CD4-positive, alpha-beta T cell treated with Interleukin-6 at 100 ng/mL for 8 hours (primary cell): ENCODE data around the gene SKAP2.

Experiments
- DNase-seq: peaks from one replicate; pipeline ENCODE4 v3.0.0-alpha.2; 2020; ENCODE audit warnings: mixed read lengths, low spot score

The SKAP2 gene

DNA sequence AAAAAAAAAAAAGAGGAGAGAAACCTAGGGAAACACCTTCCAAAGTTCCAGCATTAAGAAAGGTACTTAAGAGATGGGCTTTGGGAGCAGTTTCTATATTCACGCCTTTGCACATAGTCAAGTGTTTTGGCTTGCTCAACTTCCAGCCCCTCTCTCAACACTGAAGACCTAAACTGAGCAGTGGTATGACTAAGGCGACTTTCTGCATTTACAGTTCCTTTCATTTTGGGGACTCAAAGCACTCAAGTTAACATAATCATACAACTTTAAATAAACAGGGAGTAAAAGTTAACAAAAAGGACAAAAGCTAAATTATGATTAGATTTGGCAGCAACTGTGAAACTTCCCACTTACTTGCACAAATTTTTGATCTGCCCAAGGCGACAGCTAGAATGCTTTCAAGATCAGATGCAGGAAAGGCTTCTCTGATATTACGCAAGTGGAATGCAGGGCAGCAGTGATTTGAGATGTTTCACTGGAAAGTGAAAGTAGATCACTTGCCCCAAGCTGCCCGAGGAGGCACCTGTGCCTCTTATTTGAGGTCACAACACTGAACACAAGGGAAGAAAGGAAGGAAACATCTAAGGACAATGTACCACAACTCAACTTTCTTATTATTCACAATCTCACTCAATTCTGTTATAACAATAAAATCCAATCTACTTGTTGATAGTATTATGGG, 199.5 kb downstream of the SKAP2 start:
- peak; percentile 51 for DNase-seq

DNA sequence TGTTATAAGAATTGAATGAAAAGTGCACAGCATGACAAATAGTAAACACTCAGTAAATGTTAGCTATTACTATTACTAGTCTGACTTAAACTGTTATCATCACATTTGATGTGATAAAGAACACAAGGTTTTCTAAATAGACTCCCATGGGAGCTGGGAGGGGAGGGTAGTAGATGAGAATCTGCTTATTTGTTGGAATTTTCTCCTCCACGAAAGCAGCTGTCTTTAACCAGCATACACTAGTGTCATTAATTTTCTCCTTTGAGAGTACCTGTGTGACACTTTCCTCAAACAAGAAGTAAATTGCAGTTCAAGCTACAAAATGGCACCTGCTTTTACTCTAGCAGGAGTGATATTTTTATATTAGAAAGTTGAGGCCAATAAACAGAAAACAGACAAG, 200.1 kb downstream of the SKAP2 start:
- DNase-seq, result no peak

DNA sequence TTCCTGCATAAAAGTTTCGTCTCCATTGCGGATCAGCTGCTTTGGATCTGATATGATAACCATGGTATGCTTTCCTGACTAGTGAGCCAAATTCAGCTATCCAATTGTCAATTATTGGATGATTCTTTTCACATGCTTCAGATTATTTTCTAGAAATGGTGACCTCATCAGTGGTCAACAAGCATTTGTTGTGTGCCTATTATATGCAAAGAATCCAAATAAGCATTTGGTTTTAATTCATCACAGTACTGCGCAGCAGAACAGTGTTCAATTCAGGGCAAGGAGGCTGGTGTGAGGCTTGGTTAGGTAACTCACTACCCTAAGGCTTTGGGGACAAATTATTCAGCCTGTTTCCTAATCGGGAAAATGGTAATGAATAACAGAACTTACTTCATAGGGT, 200.5 kb downstream of the SKAP2 start:
- DNase-seq, result no peak

DNA sequence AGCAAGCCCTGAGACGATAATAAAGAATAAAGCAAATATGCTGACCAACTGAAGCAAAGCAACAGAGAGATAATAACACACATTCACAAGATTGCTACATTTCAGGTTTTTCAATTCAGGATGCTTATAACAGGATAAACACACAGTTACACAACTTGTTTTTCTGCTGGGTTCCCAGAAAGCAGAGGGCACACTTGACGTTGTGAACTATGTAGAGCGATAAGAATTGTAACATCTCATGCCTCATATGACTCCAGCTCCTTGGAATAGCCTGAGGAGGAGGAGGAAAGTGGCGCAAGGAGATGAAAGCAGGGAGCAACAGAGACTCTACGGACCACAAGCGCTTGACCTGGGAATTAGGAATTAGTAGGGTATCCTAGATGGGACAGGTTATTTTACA, 201.7 kb downstream of the SKAP2 start:
- no peak for DNase-seq

DNA sequence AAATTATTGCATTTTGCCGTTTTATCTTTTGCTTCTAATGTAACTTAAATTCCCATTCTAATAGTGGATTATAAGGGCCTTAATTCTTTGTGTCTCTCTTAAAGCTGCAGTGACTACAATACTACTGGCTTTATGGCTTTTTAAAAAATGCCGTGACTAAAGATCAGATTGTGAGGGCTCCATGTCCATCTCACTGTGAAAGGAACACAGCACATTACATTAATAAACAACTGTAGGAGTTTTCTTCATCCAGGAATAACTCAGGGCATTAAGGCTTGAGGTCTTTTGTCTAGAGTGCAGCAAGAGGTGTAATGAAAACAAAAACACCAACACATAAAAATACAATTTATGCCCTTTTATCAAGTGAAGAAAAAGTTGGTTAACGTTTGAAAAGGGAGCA, 205.3 kb downstream of the SKAP2 start:
- no peak for DNase-seq

DNA sequence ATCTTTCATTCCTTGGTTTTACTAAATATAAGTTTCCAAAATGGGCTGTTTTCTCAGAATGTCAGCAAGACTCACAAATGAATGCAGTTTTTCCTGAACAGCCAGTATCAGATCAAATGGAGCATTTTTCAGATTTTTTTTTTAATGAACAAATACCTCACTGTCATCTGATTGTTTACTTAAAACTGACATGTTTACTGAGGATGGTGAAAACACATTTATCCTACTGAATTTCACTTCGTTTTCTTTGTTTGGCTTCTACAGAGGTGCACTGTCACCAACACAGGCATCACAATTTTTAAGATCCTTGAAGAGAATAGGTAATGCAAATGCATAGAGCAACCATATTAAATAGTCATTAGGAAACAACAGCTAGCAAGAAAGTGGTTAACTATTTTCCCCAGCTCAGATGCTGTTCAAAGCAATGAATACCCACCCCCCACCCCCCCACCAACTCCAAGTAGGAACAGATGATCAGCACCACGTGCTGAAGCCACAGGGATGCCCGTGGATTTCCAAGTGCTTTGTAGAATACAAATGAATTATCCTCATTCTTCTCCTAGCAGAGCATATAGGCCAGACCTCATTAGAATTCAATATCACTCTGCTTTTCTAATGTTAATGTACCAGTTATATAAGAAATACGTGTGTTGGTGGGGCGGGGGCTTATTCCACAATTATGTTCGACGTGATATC, 205.9 kb downstream of the SKAP2 start:
- DNase-seq, result no peak

DNA sequence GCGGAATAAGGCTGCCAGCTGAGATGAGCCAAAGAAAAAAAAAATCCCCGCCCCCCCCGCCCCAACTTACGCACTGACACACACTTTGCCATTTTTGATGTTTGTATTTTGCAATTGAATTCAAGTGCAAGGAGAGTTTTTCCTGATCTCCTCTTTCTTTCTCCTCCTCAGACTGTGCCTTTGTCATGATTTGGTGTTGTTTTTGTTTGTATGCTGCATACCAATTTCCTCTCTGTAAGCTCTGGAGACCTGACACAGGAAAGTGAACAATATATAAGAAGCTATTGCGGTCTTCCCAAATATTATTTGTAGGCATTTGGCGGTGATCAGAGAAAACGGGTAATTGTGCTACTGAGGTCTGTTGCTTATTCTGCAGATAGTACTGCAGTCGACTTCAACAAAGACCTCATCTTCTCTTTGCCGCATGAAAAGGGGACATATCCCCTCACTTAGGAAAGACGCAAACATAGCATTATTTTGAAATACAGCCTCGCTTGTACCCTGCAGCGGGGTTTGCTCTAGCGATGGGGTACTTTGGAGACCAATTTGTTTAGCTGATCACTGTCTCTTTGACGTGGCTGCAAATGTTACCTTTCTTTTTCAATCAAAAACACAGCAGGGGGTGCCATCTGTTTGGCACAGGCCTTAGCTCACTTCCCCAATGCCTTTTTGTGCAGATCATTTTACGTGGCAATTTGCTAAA, 206.6 kb downstream of the SKAP2 start:
- no peak for DNase-seq

DNA sequence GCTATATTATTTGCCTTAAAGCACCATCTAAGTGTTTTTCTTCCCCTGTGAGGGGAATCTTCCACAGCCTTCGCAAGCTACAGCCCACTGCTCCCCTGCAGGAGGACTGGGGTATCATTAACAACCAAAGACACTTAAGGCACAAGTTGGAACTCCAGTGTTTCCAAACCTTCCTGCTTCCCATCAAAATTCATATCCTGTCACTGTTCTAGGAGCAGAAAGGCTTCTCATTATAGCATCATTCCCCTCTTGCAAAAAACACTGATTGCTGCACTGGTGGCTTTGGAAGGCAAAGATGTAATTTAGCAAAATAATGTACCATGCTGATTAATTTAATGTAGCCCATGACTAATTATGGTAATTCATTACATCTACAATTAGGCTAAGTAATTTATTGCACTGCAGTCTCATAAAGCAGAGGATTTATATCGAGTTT, 207.2 kb downstream of the SKAP2 start:
- DNase-seq, result no peak

DNA sequence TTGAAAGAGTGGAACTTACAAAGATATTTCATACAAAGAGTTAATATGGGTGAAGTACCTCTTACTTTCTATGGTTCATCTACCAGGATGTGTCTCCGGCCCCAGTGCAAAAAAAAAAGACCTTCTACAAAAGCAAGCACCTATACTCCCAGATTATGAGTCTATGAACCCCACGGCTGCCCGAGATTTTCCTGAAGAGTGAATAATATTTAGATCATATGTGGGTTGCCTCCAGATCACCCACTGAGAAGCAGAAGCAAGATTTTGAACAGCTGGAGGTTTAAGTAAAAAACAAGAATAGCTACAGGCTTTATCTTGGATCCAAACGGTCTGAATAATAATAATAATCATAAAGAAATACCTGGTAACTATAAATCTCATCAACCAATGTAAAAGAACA, 207.7 kb downstream of the SKAP2 start:
- DNase-seq, result no peak

DNA sequence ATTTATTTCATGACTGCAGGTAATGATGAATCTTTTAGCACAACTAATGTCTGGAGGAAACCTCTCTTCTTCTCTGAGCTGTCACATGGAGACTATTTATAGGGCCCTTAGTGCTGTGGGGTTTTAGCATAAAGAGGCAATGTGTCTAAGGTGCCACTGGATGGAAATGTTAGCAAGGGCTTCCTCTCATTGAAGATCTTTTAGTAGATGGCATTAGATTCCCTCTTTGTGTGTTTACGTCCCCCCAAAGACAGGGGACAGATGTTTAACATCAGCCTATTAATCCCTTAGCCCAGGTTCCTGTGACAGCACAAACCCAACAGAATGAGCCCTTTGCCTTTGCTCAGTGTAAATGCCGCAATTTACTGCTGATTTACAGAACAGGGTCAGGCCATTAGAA, 208.6 kb downstream of the SKAP2 start:
- no peak for DNase-seq

DNA sequence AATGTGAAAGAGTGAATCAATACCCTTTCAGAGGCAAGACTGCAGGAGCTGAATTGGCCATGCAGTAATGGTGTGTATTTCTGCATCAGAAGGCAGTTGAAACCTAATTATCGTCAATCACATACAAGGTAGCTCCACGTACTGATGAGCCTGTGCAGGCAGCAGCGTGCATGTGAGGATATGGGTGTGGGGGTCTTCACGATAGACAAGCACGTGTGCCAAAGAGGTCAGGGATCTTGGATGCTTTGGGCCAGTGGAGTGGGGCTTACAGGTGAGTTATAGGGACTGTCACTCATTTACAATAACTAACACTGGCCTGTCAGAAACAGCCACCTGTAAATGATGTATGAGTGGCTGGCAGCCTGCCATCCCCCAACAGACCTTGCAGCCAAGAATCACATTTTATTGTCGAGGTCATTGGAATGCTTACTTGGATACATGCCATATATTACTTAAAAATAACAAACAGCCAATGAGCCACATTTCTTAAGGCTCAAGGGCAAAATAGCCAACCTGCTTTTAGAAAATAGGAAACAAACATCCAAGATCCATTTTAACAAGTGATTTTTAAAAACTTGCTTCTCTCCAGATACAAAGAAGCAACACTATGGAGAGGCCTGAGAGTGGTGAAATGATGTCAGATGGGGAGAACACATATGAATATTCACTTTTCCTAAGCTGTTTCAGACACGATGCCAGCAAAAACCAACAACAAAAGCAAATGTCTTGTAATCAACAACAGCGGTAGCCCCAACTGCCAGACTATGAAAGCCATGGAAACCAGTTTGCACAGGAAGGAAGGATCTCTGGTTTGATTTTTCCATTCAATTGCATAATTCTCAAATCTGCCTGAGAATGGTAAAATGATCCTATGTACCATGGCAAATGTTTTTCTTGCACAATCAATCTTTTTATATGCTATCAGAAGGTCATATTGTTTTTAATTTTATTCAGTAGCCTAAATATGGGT, 210.7 kb downstream of the SKAP2 start:
- DNase-seq, result no peak

DNA sequence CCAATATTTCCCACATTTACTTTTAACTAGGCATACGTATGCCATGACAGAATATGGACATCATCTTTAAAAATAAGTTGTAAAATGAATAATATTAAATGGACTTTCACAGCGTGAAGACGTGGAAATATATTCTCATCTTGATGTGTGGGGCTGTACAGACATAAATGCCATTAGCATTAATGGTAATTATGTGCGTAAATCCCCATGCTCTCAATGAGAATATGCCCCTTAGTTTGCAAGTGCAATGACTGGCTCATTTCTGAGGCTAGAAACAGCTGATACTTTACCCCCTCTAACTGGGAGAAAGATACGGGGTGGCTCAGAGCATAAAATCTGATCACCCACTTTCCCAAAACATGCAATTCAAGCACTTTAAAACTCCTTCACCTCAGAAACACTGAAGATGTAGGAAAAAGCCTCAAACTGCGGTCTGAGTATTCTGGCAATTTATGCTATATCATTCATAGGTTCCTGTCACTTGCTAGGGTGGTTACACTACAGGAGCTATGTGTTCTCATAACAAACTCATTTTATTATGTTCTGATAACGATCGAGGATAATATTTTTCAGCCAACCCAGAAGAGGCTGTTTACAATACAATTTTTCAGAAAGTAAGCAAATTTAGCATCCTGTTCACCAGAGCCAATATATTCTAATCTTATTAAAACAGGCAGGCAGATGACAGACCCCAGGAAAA, 211.8 kb downstream of the SKAP2 start:
- DNase-seq, result no peak

DNA sequence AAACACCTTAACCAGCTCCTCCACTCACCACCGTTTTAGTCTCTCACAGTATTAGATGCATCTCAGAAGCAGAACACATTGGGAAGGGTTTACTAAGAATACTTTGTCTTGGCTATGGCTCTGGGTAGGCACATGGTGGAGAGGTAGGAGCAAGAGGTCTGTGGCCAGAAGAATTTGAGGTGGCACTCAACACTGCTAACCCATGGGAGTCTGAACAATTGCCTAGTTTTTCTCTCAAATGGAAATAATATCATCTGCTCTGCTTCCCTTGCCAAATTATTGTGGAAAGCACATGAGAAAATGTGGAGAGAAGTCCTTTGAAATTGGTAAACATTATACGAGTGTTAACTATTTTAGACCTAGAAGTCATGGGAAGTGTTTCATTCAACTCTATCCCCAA, 214.3 kb downstream of the SKAP2 start:
- no peak for DNase-seq

DNA sequence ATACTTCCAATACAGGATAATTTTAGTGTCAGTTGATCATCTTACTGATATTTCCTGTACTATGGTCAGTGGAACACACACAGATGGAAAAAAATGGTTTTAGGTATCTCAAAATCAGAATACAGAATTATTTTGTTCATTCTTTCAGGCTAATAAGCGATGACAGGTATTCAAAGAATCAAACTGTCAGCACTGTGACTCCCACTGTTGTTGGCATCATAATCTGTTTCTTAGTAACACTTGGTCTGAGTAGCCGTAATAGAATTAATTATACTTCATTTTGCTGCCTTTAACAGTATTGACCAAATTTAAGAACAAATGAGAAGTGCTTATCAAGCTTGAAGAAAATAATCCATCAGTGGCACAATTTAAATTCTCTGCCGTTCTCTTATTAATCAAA, 215.0 kb downstream of the SKAP2 start:
- DNase-seq, result no peak

DNA sequence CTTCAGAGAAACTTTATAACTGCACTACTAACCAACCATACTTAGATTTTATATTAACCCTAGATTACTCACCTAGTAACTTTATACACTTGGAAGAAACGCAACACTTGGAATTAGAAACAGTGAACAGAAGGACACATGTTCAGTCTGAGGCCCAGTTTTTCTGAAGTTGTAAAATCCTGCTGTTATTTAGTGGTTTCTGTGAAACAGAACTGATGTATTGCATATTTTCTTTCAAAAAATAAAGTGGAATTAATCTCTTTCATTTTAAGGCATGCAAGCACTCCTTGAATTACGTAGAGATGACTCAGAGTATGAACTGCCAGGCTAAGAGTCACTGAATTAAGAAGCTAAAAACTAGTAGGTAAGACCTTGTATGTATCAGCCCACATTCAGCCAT, 215.8 kb downstream of the SKAP2 start:
- DNase-seq, result no peak

DNA sequence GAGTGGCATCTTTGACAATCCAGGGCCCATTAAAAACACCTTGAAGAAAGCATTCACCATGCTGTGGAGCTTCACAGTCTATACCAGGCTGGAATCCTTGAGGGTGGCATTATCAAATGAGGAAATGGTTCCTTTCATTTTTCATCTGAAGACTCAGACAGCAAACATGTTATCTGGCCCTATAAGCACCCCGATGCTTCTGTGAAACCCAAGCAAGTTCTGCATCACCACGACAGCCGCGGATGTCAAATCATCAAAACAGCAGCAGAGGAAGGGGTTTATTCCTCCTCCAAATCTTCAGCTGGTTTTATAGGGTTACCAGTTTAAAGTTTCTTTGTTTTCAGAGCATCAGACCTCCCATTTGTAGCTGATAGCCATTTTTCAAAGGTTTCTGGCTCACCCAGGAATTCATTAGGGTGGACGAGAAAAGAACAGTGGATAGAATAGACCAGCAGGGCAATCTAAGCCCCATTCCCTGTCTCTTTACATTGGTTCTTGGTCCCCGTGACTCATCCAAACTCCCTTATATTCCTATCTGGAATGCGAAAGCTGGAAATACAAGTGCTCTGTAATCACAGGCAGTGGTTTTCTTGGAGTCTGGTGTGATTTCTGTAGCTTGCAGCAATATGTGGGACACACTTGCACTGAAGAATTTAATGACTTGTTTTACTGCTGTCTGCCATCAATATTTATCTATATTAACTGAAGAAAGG, 217.9 kb downstream of the SKAP2 start:
- no peak for DNase-seq

DNA sequence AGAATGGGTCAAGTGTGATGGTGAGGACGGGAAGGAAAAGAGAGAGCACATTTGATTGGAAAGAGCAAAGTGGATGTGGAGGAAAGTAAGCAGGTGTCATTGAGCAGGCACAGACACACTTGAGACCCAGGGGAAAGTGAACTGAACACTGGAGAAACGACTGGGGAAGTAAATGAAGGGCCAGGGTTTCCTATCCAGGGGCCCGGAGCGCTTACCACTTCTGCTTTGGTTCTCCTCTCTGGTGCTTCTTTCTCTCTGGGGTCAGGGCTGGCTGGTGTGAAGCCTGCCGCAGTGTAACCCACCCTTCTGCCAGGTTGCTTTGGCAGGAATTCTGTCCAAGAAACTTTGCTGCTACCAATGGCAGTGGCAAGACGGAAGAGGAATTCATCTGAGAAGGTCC, 219.3 kb downstream of the SKAP2 start:
- DNase-seq, result no peak

DNA sequence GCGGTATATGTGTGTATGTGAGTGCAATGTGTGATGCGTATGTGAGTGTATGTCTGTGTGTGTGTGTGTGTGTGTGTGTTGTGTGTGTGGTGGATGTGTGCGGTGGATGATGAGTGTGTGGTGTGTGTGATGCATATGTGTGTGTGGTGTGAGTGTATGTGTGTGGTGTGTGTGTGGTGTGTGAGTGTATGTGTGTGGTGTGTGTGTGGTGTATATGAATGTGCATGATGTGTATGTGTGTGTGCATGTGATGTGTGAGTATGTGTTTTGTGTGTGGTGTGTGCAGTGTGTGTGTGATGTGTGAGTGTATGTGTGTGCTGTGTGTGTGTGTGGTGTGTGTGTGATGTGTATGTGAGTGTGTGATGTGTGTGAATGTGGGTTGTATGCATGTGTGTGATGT, 222.0 kb downstream of the SKAP2 start:
- DNase-seq, result no peak

DNA sequence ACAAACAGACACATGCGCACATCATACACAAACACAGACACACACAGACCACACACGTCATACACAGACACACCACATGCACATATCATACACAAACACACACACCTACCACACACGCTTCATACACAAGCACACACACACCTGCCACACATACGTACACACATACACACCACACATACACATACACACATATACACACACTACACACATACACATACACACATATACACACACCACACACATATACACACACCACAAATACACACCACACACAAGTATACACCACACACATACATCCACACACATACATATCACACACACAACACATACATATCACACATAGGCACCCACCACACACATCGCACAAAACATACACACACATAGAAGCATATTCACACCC, 224.7 kb downstream of the SKAP2 start:
- DNase-seq, result no peak

DNA sequence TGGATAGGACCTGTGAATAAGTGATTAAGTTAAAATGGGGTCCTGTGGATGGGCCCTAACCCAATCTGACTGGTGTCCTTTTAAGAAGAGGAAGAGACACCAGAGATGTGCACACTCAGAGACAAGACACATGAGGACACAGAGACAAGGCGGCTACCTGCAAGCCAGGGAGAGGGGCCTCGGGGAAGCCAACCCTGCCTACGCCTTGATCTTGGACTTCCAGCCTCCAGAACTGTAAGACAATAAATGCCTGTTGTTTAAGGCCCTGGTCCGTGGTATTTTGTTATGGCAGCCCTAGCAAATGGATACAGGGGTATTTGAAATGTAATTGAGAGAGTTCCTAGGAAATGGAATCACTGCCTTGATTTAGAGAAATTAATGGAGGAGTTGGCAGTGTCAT, 225.3 kb downstream of the SKAP2 start:
- no peak for DNase-seq

DNA sequence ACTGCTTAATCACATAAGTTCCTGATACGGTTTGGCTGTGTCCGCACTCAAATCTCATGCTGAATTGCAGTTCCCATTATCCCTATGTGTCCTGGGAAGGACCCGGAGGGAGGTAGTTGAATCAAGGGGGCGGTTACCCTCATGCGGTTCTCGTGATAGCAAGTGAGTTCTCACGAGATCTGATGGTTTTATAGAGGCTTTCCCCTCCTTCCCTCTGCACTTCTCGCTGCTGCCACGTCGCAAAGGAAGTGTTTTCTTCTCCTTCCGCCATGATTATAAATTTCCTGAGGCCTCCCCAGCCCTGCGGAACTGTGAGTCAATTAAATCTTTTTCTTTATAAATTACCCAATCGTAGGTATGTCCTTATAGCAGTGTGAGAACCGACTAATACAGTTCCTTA, 226.2 kb downstream of the SKAP2 start:
- DNase-seq, result no peak
